ENCODE data around the gene PEF1. TPM values are rescaled to one million over a fixed set of nuclear protein-coding genes. Genes with fewer than 3 reads are reported as not detected.

PEF1 gene
- total and polyA plus RNA-seq, 2 of the 8 experiments (the other 6 are each of a cell fraction or from before 2014, with no cell fraction given): 35.2 to 69.2 TPM

DNA sequence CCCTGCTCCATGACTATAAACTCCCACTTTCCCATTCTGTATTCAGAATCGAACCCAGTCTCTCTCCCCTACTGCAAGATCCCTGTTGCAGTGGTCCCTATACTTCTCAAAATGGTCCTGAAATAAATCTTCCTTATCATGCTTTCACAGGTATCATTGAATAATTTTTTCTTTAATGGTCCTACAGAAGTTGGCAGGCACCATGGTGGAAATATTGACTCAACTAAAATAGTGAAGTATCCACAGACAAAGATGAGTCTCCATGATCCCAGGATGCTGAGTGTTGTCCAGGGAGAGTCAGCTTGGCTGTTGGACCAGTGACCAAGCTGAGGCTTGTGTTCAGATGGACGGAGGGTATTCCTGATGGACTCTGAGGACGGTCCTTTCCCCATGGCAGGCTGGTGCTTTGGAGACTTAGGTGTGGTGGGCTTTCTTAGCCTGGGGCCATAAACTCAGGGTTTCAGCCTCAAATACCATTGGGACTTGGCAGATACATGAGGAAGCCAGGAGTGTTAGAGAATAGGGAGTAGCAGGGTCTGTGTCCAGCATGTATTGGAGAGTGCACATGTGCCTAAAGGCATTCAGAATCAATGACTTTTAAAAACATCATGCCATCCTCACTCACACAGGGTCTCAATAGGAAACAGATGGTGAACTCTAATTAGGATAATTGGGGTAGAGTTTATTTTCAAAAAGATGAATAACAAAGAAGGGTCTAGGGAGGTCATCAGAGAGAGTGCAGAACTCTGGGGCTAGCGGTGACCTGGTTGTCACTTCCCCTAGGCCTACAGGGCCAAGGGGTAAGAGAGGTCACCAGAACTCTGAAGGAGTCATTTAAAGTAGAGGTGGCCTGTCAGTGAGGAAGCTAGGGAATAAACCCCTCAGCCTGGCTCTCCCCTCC is 48.6 kb downstream of the PEF1 start:
- no peak overlapping the region for H3K18ac ChIP-seq (ENCODE audit: extremely low read depth, low read length)
- no peak overlapping the region for H2BK12ac ChIP-seq (ENCODE audit: low read depth, low read length)
- H3K4me2 ChIP-seq (ENCODE audit: insufficient read depth in 1 of 2, low read depth in 2 of 2, low read length in 2 of 2): no peak overlapping the region
- no peak overlapping the region for H2AK5ac ChIP-seq (ENCODE audit: low read depth, low read length)
- no peak for DNase-seq (ENCODE audit: low read depth in 1 of 2, low spot score in 2 of 2)
- H3K56ac ChIP-seq (replicated peaks; ENCODE audit: insufficient read length, low read depth, low read length): no peak overlapping the region
- H3K4me1 ChIP-seq (replicated peaks in 1 of 4; ENCODE audit: control insufficient read depth in 3 of 4, insufficient read depth in 4 of 4, low read length in 3 of 4): no peaks in the 10 kb centered on the region
- H3K79me1 ChIP-seq (ENCODE audit: low read depth, low read length): no peaks in the 10 kb centered on the region
- H3K36me3 ChIP-seq (ENCODE audit: control insufficient read depth in 2 of 4, insufficient read depth in 4 of 4, low read length in 3 of 4): no peaks in the 10 kb centered on the region
- no peak for FAIRE-seq
- H3K79me2 ChIP-seq (ENCODE audit: control insufficient read depth in 1 of 2, insufficient read depth in 2 of 2, low read length in 2 of 2): no peaks in the 10 kb centered on the region
- H2BK15ac ChIP-seq (ENCODE audit: low read length): no peak overlapping the region
- H2BK20ac ChIP-seq (ENCODE audit: low read length): no peak overlapping the region
- no peak overlapping the region for H4K5ac ChIP-seq (ENCODE audit: insufficient read length, low read depth, low read length)
- H3K27ac ChIP-seq (ENCODE audit: low read depth, low read length): no peak overlapping the region
- 84% methylated on average over 4 of the region's 4 CpGs; no CpG with 5 or more reads in 1 of the 2 experiments for WGBS, 2 experiments (ENCODE audit: extremely low coverage in 1 of 2, insufficient coverage in 1 of 2, insufficient read length in 1 of 2, insufficient replicate concordance in 2 of 2, low coverage in 1 of 2, low lambda C conversion rate in 2 of 2, missing lambda C conversion rate in 1 of 2)
- H2BK120ac ChIP-seq (replicated peaks; ENCODE audit: low read depth, low read length): no peak overlapping the region
- H3K9me3 ChIP-seq (ENCODE audit: insufficient read depth in 2 of 2, low read depth in 1 of 2, low read length in 1 of 2): no peaks in the 10 kb centered on the region
- H3K23me2 ChIP-seq (ENCODE audit: low read depth, low read length): no peaks in the 10 kb centered on the region
- H3K14ac ChIP-seq (ENCODE audit: insufficient read length): no peak overlapping the region
- no peak overlapping the region for H3K23ac ChIP-seq (ENCODE audit: insufficient read length)
- no peak overlapping the region for H3K4me3 ChIP-seq (ENCODE audit: extremely low read depth in 1 of 4, insufficient read depth in 2 of 4, low read depth in 3 of 4, low read length in 4 of 4)
- no peak overlapping the region for H3K4ac ChIP-seq (replicated peaks; ENCODE audit: insufficient read length, low read depth, low read length)
- no peak overlapping the region for H3K9ac ChIP-seq (replicated peaks in 1 of 4; ENCODE audit: extremely low read depth in 1 of 4, low read depth in 3 of 4, low read length in 3 of 4)
- no peaks in the 10 kb centered on the region for H3K27me3 ChIP-seq (replicated peaks in 1 of 4; ENCODE audit: control insufficient read depth in 3 of 4, extremely low read depth in 1 of 4, insufficient read depth in 3 of 4, low read length in 3 of 4)
- ChIA-PET CTCF (ENCODE audit: partially characterized antibody) (interaction anchor here (0.6 to 1.8 kb wide), 10 partner anchors 8 to 202 kb away, joined by 3 to 6 read pairs (median 4); no protein-coding TSS in a partner anchor), POLR2A (ENCODE audit: partially characterized antibody) (no interaction called here)
- no peak overlapping the region for H4K8ac ChIP-seq (ENCODE audit: extremely low read depth, insufficient read depth, low read length)
- H2BK5ac ChIP-seq (ENCODE audit: low read depth, low read length): no peak overlapping the region
- H4K20me1 ChIP-seq (replicated peaks in 1 of 2; ENCODE audit: control insufficient read depth in 1 of 2, insufficient read depth in 2 of 2, low read length in 2 of 2): no peaks in the 10 kb centered on the region
- TF ChIP-seq KDM5A (IDR thresholded peaks at IDR 0.05; ENCODE audit: low read length): no peak
- no peak for TF ChIP-seq SIRT6 (IDR thresholded peaks at IDR 0.05; ENCODE audit: low read length)
- TF ChIP-seq, protein P1, sequence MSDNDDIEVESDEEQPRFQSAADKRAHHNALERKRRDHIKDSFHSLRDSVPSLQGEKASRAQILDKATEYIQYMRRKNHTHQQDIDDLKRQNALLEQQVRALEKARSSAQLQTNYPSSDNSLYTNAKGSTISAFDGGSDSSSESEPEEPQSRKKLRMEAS (IDR thresholded peaks at IDR 0.05): no peak
- no peak for TF ChIP-seq ZNF274 (IDR thresholded peaks at IDR 0.05; ENCODE audit: borderline replicate concordance, extremely low read depth, low read length)
- no peak for TF ChIP-seq SP2 (IDR thresholded peaks at IDR 0.05; ENCODE audit: low read length)
- TF ChIP-seq POU5F1 (IDR thresholded peaks at IDR 0.05; ENCODE audit: low read depth, low read length): no peak
- H4K91ac ChIP-seq (replicated peaks; ENCODE audit: insufficient read length, low read length): no peak overlapping the region
- no peak overlapping the region for H2AFZ ChIP-seq (ENCODE audit: low read length)
